Measurements from ENCODE around the gene DSG2.

DSG2 gene

GRCh38 chr18:31555971-31556747 lies 58.2 kb downstream of the DSG2 start:
- DNase-seq (ENCODE audit: low spot score) = no peak

- DNase-seq (ENCODE audit: low spot score) = no peak
Measured at GRCh38 chr18:31557446-31557845, 59.5 kb downstream of the DSG2 start.

GRCh38 chr18:31558567-31558966 lies 60.6 kb downstream of the DSG2 start:
- no peak for DNase-seq (ENCODE audit: low spot score)

- no peak for DNase-seq (ENCODE audit: low spot score)
Measured at GRCh38 chr18:31562726-31563125, 64.7 kb downstream of the DSG2 start.

DNA sequence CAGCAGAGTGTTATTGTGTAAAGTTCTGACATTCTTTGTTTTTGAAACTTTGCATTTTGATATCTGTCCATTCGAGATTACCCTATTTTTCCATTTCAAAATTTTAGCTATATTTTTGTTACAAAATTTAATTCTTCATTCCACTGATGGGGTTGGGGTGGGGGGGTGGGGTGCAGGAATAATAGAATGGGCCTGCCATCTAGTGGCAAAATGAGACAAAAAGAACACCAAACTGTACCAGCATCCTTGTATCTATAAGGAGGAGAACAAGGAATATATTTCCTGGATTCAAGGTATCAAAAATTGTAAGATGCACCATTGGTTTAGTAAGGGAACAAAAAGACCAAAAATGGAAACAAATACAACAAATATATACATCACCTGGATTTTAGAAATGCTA lies 65.8 kb downstream of the DSG2 start:
- DNase-seq (ENCODE audit: low spot score) = no peak

DNA sequence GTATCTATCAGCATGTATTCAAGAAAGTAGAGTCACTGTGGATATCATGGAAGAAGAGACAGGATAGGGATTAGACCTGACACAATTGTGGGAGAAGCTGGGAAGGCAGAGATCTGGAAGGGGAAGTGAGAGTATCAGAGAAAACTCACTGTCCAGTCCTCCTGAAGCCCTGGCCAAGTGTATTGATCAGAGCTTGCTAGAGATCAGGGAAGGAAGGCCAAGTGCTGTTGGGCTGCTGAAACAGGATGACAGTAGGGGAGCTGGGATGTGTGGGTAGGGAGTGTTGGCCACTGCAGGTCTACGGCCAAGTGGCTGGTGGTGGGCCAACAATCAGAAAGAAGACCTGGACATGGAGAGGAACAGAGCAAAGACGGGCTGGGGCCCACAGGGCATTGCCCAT lies 67.4 kb downstream of the DSG2 start:
- no peak for DNase-seq (ENCODE audit: low spot score)

DNA sequence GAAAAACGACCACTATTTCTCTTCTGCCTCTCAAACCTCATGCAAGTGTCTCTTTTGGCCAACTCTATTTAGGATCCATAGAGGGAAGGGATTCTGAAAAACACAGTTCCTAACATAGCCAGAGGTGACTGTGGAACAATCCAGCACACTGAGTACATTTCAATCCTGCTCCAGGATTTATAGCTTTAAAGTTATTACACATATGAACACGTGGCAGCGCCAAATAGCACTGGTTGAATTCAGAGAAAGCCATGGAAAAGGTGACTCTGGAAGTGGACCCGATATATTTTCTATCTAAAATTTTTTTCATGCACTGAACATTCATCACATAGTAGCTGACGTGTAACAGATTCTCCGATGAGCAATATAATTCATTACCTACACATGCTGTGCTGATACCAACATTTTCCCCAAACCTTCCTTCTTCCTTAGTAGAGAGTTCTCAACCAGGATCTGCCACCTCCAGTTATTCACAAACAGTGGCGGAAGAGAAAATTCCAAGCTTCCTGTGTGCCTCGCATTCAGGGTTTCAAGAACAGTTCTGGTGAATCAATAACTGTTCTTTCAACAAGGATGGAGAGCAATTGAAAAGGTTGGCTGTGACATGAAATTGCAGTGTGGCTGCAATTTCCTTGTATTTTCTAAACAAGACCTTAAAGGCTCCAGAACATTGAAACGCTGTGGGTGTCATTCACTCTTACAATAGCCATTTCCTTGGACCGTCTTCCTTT lies 68.0 kb downstream of the DSG2 start:
- no peak for DNase-seq (ENCODE audit: low spot score)

- DNase-seq (ENCODE audit: low spot score) = no peak
Measured at GRCh38 chr18:31566576-31567306, 68.8 kb downstream of the DSG2 start.

DNA sequence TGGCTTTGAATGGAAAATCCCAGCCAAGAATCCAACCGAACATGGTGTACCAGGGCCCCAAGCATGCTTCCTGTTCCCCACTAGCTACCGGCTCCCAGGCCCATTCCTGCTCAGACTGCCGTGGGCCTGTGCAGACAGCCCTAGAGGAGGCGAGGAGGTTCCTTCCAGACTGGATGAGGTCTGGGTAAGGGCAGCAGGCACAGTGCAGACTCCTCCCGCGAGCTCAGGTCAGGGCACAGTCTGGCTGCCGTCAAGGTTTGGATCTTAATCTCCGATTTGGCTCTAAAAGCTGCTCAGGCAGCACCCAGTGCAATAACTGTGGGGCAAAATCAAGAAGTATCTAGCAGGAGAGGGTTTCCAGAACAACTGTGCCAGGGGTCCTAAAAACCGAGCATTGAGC lies 74.4 kb downstream of the DSG2 start:
- DNase-seq (ENCODE audit: low spot score) = no peak

DNA sequence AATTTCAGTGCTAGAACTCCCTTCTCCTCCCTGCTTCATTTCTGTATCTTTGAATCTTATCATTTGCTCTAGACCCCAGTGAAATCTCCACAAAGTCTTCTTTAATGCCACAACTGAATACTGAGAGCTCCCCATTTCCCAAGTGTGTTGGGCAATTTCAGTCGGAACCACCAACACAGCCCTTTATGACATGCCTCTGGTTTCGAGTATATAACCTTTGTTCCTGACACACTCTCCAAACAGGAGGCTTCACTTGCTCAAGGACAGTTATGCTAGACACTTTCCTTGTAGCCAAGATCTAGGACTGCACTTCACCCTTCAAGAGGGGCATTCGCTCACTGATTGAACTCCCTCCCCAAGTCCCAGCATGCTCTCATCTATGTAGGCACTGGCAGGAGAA lies 75.1 kb downstream of the DSG2 start:
- DNase-seq (ENCODE audit: low spot score) = no peak

GRCh38 chr18:31574359-31574758 lies 76.4 kb downstream of the DSG2 start:
- no peak for DNase-seq (ENCODE audit: low spot score)

DNA sequence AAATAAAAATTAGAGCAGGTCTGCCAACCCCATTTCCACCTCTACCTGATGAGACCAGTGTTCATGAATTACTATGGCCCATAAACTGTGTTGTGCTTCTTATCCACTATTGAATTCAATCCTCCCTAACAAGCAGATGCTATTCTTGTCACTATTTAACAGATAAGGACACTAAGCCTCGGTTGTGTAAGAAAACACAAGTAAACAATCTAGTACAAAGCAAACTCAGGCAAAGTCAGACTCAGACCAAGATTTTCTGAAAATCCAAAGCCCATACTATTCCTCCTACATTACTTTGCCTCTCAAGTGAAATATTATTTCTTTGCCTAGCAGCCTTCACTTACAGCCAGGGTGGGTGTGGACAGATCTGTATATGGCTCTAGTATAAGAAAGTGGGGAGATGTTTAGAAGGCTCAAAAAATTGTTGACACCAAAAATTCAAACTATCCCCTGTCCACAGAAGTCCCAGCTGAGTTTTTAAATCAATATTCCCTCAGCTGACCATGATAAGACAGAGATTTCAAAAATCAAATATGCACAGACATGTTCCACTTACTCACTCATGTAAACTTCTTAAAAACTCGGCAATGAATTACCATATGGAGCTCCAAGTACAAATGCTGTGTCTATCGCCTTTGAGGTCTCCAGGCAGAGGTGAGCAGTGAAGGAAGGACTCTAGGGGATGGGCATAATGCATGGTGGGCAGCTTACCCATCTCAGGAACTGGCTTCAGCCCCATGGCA lies 77.7 kb downstream of the DSG2 start:
- no peak for DNase-seq (ENCODE audit: low spot score)

DNA sequence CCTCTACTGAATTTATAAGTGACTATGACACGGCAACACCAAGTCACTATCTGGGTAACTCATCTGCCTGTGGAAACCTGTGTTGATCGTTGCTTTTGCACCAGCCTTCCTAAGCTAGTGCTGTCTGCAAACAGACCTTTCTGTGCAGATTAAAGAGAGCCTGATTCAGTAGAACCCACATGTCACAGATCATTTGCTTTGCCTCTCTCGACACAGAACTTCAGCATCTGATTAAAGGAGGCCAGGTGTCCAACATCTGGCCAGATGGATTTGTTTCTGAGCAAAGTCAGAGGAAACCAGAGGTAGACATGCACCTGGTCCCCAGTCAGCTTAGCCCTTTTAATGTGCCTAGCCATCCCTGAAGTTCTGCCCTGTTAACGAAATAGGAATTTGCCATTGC lies 78.7 kb downstream of the DSG2 start:
- no peak for DNase-seq (ENCODE audit: low spot score)

GRCh38 chr18:31577195-31577594 lies 79.2 kb downstream of the DSG2 start:
- no peak for DNase-seq (ENCODE audit: low spot score)

DNA sequence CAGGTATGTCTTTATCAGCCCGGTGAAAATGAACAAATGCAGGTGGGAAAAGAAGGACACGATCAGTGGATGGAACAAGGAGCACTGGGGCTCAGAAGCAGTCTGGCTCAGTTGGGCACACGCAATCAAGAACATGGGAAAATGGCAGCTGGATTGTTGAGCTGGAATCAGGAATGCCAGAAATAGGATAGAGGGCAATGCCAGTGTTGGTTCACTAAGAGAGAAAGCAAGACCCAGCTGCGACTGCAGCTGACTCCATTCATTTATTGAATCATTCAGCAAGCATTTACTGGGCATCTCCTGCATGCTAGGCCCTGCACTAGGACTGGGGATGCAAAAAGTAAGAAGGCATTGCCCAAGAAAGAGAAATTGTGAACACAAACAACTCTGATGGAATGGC lies 80.1 kb downstream of the DSG2 start:
- no peak for DNase-seq (ENCODE audit: low spot score)

DNA sequence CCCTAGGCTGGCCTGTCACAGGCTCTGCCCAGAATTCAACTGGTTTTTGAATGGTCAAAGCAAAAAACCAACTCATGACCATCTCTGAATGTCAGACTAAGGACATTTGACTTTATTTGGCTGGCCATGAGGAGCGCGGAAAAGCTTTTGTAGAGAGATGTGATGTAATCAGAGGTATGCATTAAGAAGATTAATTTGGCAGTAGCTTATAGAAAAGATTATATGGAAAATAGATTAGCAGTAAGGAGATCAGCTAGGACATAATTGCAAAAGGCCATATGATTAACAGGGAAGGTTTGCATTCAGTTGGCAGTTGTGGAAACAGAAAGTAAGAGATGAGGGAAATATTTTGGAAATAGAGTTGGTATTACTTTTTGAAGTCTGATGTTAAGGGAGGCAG lies 81.4 kb downstream of the DSG2 start:
- no peak for DNase-seq (ENCODE audit: low spot score)

DNA sequence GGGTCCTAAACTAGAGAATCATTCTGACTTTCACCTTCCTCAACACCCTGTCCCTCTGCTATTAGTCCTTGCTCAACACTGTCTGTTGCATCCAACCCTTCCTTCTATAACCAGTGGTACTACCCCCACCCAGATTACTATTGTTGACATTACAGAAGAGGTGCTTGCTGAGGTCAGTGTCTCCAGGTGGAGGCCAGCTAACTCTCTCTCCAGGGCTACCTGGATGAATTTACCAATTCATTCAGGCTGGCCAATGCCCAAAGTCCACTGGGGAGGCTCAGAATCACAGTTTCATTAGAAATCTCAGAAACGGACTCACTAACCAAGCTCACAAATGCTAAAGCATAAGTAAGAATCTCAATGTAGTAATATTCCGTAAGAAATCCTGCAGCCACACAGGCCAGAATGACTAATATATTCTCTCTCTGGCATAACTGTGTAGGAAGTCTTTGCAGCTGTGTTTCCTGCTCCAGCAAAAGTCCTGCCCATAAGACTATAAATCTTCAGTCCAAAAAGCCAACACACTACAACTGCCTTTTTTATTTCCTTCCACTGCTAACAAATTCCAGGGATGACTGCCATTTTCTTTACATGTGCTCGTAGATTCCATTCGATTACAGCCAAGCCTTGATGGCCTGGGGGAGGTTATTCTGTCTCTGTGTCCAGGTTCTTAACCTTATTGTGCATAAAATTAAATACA lies 83.7 kb downstream of the DSG2 start:
- no peak for DNase-seq (ENCODE audit: low spot score)

- no peak for DNase-seq (ENCODE audit: low spot score)
Measured at GRCh38 chr18:31583185-31583854, 85.3 kb downstream of the DSG2 start.

DNA sequence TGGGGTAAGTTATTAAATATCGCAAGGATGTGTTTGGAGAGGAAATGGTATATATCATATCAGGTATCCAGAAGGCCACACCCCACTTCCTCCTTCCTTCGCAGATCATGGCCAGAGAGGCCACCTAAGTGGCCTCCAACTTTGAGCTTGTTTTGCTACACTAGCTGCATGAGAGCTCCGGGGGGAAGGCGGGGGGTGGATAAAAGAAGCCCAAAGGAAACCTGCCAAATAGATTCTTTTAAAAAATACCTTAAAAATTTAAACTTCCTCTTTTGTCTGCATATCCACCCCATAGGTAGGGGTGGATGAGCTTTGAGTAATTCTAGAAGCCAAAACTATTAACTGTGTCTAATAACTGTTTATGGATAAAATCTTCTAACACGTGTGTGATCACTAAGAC lies 88.0 kb downstream of the DSG2 start:
- DNase-seq (ENCODE audit: low spot score) = no peak

- no peak for DNase-seq (ENCODE audit: low spot score)
Measured at GRCh38 chr18:31586616-31587015, 88.6 kb downstream of the DSG2 start.

DNA sequence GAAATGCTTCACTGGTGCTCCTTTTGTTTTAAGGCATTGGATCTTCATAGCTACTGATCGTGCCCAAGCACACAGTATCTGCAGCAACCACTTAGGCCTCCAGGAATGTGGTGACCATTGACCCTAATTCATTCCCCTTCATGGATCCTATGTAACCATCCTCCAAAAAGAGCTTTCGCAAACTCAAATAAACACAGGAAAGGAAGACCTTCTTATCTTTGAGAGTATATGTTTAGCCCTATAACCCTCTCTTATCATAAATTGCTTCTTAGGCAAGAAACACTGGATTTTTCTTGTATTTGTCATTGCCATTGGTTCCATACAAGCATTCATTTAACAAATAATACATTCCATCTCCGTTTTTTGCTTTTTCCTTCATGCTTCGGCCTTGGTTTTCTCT lies 89.6 kb downstream of the DSG2 start:
- no peak for DNase-seq (ENCODE audit: low spot score)
